ENCODE data around the gene GATAD1.
"Not testable (repeated sequence)": the region's sequence is repeated elsewhere in the genome, so short reads cannot be mapped to it uniquely, and the experiment has no call there.

Gene GATAD1

GRCh38 chr7:92447345-92448204, at the start of gene GATAD1:
Gene GATAD1 (plus strand): TSS chr7:92447482. CDS start chr7:92447730, 248 bp downstream.
- peak; percentile 69 for DNase-seq

- no peak for DNase-seq
Observed at GRCh38 chr7:92397542-92397941, 49.7 kb upstream of the GATAD1 start.

GRCh38 chr7:92400013-92400412, 47.3 kb upstream of the GATAD1 start:
- no peak for DNase-seq

- no peak for DNase-seq
Observed at GRCh38 chr7:92402920-92403759, 44.1 kb upstream of the GATAD1 start.

GRCh38 chr7:92403760-92404074, 43.6 kb upstream of the GATAD1 start:
- no peak for DNase-seq

- DNase-seq: no peak
Observed at GRCh38 chr7:92404170-92404614, 43.1 kb upstream of the GATAD1 start.

- DNase-seq: no peak
Observed at GRCh38 chr7:92409357-92409756, 37.9 kb upstream of the GATAD1 start.

DNA sequence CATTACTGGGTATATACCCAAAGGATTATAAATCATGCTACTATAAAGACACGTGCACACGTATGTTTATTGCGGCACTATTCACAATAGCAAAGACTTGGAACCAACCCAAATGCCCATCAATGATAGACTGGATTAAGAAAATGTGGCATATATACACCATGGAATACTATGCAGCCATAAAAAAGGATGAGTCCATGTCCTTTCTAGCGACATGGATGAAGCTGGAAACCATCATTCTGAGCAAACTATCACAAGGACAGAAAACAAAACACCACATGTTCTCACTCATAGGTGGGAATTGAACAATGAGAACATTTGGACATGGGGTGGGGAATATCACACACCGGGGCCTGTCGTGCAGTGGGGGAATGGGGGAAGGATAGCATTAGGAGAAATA, 37.1 kb upstream of the GATAD1 start:
- not testable (repeated sequence) for DNase-seq

GRCh38 chr7:92412745-92413144, 34.5 kb upstream of the GATAD1 start:
- DNase-seq: no peak

DNA sequence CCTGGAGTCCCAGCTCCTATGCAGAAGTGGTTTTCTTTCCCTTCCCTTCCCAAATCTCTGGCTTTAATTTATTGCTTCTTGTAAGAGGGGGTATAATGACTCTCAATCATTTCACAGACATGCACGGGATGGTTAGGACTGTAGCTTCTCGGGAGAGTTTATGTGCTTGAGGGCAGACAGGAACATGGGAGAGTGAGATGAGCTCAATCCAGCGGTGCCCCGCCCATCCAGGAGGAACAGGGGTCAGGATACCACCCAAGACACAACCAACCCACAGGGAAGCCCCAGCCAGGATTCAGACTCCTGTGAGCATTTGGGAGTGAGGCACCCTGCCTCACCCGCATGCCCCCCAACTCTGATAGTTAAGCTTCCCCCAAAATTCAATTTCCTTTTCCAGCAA, 33.7 kb upstream of the GATAD1 start:
- no peak for DNase-seq

DNA sequence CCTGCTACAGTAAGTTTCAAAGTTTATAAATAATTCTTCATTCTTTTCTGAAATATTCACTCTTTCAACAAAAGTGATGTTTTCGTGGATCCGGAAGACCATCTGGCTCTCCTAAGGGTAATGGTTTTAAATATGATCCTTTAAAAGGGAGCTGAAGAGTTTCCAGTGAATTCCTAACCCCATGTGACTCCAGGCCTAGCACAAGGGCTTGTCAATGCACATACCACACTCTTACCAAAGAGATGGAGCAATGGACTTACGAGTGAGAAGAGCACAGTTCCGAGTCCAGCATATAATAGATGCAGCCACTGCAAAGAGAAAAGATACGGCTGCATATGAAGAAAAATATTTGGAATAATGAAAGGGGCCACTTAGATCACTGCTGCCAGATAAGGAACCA, 32.1 kb upstream of the GATAD1 start:
- no peak for DNase-seq

- no peak for DNase-seq
Observed at GRCh38 chr7:92417913-92418312, 29.4 kb upstream of the GATAD1 start.

GRCh38 chr7:92421676-92422435, 25.4 kb upstream of the GATAD1 start:
- DNase-seq: peak; percentile 85

DNA sequence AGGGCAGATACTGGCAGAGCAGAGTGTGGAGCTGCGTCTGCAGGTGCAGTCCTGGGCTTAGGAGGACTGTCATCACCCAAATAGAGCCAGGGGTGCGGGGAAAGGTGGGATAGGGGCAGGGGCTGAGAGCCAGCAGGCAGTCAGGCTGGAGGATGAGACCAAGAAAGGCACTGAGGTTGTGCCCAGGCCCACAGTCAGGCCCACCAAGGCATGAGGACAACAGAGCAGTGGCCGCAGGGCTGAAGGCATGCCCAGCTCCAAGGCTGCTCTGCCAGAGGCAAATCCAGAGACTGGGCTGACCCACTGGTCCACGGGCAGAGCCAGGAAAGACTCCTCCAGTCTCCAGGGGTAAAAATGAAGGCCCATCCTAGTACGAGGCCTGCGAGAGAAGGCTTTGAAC, 24.4 kb upstream of the GATAD1 start:
- no peak for DNase-seq

DNA sequence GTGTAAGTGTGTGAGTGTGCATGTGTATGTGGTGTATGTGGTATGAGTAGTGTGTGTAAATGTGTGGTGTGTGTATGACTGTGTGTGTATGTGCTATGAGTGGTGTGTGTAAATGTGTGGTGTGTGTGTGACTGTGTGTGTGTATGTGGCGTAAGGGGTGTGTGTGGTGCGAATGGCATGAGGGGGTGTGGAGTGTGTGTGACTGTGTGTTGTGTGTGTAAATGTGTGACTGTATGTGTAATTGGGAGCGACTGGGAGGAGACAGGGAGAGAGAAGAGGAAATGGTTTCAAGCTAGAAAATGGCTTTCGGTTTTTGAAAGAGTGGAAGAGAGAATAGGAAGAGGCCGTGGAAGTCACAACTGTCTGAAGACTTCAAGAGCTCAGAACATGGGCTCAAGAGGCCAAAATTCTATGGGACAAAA, 23.6 kb upstream of the GATAD1 start:
- no peak for DNase-seq

- DNase-seq: no peak
Observed at GRCh38 chr7:92425311-92425947, 21.9 kb upstream of the GATAD1 start.

DNA sequence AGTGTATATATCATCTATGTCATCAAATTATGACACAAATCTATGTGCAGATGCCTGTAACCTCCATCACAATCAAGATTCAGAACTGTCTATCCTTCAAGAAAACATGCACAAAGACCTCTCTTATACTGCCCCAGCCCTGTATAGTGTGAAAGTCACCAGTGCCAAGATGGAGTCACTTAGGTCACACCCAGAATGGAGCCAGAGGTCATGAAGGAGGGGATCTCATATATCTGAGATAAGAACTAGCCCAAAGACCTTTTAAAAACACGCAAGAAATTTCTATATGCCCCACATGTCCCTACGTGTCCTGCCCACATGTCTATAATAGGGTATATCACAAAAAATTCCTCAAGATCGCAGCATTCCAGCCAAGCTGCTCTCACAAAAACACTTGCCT, 20.1 kb upstream of the GATAD1 start:
- DNase-seq: no peak

DNA sequence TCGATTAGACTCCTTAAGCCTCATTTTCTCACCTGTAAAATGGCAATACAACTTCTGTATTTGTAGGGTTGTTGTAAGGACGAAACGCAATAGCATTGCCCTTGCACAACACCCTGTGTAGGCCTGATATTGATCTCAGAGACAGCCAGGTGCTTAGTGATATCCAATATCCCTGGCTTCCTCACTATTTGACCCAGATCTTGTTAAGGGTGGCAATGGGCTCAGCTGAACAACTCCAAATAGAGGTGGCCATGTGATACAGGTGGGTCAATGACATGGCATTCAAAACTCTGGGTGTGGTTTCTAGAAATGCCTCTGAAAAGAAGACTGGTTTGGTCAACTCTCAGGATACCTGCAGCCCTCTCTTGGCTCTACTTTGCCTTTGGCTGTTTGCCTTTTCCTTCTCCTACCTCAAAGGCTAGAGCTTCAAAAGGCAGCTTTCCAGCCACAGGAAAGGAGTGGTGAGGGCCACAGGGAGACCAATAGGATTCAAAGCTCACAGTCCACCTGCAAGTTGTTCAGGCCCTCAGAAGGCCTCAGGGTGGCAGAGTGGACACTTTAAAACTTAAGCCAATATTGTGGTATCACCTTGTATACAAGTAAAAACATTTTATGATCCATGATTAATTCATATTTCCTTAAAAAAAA, 14.9 kb upstream of the GATAD1 start:
- no peak for DNase-seq

GRCh38 chr7:92433019-92433418, 14.3 kb upstream of the GATAD1 start:
- no peak for DNase-seq

- no peak for DNase-seq
Observed at GRCh38 chr7:92435542-92435941, 11.7 kb upstream of the GATAD1 start.

GRCh38 chr7:92436612-92437445, 10.5 kb upstream of the GATAD1 start:
- no peak for DNase-seq

Data from SHP77 treated with DMSO at 0.1 percent for 48 hours (cell line).